ELR (cell line): ENCODE results near the gene TXLNB.
"Not testable (repeated sequence)": the region's sequence is repeated elsewhere in the genome, so short reads cannot be mapped to it uniquely, and the experiment has no call there.

Experiments used
- DNase-seq: peaks from one replicate; pipeline ENCODE4 v3.0.0-alpha.2; 2015; ENCODE audit warnings: low read depth

Gene TXLNB

GRCh38 chr6:139311831-139312230 lies 20.0 kb upstream of the TXLNB start:
- DNase-seq: no peak

DNA sequence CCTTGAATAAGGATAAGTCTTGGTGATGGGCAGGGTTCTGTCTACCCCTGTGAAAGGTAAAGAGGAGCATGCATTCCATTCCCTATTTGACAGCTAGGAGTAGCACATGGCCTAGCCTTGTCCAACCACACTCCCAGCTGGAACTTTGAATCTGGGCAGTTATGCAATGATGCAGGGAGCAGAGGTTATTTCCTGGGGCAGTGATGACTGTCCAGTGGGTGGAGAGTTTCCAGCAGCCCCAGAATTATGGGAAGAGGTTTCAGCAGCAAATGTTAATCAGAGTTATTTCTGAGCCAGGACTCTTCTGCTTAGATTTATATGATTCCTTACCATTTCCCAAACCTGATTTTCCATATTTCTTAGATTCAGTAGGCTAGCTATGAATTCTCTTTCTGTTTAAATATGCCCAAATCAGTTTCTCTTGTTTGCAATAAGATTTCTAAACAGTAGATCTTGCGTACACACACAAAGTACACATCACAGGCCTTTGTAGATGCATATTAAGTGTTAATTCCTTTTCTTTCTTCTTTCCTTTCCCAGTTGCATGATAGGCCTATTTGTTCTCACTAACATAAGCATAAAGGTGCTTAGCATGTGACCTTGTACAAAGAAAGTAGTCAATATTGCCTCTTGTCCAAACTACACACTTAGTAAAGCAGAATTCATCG lies 17.3 kb upstream of the TXLNB start:
- peak; percentile 67 for DNase-seq

DNA sequence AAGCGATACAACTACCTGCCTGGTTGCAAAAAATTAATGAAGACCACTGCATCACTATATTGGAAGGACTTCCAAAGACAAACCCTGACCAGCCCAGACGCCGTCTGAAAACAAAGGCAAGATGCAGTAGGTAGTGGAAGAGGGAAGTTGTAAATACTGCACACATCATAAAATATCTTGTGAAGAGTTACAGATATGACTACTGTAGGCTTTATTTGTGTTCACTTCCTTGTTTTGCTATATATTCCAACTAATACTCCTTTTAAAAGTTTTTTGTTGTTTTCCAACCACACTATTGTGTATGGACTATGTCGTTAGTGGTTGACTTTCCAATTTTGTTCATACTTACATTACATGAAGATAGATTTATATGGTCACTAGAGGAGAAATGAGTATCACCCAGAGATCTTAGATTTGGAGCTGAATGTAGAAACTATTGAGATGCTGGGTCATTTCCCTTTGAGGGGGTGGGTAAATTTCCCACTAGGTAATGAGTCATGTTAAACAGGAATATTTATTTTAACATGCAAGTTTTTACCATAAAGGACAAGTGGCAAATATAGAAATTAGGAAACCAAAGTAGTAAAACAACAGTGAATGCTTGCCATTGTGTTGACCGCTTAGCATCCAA lies 16.6 kb upstream of the TXLNB start:
- peak; percentile 34 for DNase-seq

GRCh38 chr6:139306291-139306981 lies 14.6 kb upstream of the TXLNB start:
- no peak for DNase-seq

DNA sequence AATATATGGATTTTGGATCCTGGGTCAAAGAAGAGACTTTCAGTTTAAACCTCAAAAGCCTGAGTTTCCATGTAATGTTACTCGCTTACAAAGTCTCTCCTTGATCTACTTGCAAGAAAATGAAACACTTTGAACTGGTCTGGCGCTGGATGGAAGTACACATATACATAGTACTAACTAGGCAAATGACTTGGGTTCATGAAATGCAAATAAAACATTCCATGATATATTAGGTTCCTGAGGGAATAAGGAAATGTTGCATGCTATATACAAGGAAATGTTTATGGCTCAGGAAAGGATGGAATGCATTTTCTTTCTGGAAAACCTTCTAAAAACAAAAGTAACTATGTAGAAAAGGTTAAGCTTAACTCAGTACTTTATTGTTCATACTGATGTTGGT lies 11.4 kb upstream of the TXLNB start:
- no peak for DNase-seq

GRCh38 chr6:139297921-139298320 lies 6.1 kb upstream of the TXLNB start:
- no peak for DNase-seq

GRCh38 chr6:139296927-139297326 lies 5.1 kb upstream of the TXLNB start:
- peak; percentile 89 for DNase-seq

DNA sequence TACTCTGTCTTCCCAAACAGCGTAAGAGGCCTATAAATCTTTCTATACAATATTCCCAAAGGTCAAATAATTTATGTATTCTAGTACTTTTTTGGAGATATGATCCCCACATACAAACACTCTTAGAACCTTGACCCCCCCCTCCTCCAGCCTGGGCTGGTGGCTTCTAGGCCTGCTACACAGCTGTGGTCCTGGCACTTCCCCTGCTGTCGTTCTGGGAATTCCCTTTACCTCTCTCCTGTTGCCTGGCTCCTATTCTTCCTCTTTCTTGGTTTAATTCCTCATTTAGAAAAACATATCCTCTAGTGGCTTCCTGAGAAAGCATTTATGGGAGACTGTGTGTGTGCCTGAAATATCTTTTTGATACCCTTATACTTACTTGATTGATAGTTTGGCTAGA lies 4.1 kb upstream of the TXLNB start:
- no peak for DNase-seq

- DNase-seq: no peak
These were observed 2.3 kb upstream of the TXLNB start for GRCh38 chr6:139294090-139294489.

DNA sequence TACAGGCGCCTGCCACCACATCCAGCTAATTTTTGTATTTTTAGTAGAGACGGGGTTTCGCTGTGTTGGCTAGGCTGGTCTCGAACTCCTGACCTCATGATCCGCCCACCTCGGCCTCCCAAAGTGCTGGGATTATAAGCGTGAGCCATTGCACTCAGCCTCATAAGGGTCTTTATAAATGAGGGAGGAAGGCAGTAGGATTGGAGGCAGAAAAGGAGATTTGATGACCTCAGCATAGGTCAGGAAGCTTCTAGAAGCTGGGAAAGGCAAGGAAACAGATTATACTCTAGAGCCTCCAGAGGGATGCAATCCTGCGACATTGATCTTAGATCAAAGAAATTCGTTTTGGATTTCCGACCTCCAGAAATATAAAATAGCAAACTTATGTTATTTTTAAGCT lies 1.4 kb upstream of the TXLNB start:
- not testable (repeated sequence) for DNase-seq

- DNase-seq: peak; percentile 40
These were observed 949 bp downstream of the TXLNB start for GRCh38 chr6:139290787-139291311.

DNA sequence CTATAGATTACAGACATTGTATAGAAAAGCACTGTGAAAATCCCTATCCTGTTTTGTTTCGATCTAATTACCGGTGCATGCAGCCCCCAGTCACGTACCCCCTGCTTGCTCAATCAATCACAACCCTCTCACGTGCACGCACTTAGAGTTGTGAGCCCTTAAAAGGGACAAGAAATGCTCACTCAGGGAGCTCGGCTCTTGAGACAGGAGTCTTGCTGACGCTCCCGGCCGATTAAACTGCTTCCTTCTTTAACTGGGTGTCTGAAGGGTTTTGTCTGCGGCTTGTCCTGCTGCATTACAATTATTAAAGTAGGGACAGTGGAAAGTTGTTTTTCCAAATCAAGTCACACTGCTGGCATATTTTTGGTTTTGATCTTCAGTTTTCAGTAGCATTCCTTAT lies 2.6 kb downstream of the TXLNB start:
- DNase-seq: no peak

GRCh38 chr6:139288496-139289040 lies 3.2 kb downstream of the TXLNB start:
- no peak for DNase-seq

DNA sequence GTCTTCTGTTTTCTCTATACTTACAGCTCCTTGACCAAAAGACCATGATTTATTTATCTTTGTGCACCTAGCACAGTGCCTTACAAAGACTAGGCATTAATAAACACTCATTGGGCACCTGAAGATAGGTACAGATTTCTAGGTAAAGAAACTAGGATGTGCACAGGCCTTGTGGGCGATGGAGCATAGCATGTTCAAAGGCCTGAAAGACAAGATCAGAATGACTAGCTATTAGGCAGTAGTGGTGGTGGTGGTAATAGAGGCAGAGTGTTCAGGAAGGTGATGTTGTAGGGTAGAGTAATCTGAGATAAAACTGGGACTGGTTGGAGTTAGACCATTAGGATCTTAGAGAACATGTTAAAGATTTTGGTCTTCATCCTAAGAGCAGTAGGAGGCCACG lies 3.9 kb downstream of the TXLNB start:
- DNase-seq: no peak

DNA sequence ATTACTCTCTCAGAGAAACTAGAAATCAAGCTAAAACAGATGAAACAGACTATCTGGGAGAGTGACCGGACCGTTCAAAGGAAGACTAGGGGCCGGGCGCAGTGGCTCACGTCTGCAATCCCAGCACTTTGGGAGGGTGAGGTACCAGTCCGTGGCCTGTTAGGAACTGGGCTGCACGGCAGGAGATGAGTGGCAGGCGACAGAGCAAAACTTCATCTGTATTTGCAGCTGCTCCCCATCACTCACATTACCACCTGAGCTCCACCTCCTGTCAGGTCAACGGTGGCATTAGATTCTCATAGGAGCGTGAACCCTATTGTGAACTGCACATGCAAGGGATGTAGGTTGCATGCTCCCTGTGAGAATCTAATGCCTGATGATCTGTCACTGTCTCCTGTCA lies 5.4 kb downstream of the TXLNB start:
- DNase-seq: not testable (repeated sequence)

- no peak for DNase-seq
These were observed 6.2 kb downstream of the TXLNB start for GRCh38 chr6:139285590-139285989.

- no peak for DNase-seq
These were observed 7.0 kb downstream of the TXLNB start for GRCh38 chr6:139284789-139285188.

- DNase-seq: peak; percentile 9
These were observed 9.1 kb downstream of the TXLNB start for GRCh38 chr6:139282684-139283083.

- DNase-seq: no peak
These were observed 13.6 kb downstream of the TXLNB start for GRCh38 chr6:139278190-139278589.

- no peak for DNase-seq
These were observed 14.2 kb downstream of the TXLNB start for GRCh38 chr6:139277587-139277986.

DNA sequence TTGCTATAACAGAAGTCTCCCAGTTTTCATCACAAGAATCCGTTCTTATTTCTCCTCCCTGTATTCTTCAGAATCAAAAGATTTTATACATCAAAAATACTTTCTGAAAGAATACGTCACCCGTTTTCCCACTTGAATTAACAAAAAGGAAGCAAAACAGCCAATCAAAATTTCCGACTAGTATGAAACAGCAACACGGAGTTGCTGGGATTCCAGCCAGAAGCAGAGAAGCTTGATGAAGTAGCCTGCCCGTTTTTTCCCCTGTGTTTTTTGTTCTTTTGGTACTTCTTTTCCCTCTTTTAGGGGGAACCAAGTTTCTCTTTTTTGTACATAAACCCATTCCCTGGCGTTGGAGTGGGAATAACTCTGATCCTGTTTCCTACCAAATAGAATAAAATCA lies 14.6 kb downstream of the TXLNB start:
- no peak for DNase-seq

DNA sequence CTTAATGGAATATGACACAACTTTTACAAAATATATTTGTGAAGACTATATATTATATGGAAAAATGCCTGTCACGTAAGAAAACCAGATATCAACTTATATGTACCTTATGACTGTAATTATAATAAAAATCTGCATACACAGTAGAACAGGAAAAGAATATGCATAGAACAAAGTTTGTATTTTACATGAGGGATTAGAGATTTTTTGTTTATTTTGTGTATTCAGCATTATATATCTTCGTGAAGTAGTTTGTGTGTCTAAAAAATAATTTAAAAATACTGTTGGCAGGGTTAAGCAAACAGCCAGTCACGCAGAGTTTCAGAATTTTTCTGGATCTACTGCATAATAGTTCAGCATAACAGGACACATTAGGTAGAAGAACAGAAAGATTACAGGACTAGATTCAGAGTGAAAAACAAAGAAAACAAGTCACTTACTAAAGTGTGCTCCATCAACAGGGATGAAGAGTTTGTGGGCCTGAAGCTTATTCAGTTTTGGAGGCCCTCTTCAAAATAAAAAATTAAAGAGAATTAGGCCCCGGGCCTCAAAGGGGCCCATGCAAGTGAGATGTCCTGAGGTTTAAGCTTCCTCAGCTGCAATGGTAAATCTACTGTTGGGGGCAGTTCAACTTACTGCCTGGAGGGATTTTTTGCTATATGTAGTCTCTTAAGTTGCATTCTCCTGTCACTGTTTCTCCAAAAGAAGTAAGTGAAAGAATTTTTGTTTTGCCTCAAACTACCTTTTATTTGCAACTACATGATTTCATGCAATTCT lies 16.3 kb downstream of the TXLNB start:
- DNase-seq: no peak
